Measurements from ENCODE around the gene TECPR1.

The TECPR1 gene

DNA sequence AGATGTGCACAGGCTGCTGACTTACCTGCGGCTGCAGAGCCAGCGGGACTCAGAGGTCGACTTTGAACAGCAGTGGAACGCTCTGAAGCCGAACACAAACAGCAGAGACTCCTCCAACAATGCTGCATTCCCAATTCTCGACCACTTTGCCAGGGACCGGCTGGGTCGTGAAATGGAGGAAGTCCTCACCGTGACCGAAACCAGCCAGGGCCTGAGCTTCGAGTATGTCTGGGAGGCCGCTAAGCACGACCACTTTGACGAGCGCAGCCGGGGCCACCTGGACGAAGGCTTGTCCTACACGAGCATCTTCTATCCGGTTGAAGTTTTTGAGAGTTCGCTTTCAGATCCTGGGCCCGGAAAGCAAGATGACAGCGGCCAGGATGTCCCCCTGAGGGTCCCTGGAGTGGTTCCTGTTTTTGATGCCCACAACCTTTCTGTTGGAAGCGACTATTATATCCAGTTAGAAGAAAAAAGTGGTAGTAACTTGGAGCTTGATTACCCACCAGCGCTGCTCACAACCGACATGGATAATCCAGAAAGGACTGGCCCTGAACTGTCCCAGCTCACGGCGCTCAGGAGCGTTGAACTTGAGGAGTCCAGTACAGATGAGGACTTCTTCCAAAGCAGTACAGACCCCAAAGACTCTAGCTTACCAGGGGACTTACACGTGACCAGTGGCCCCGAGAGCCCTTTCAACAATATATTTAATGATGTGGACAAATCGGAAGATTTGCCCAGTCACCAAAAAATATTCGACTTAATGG lies 60.2 kb downstream of the TECPR1 start:
- no peak for DNase-seq (ENCODE audit: low read depth in 1 of 2, low spot score in 1 of 2)
- H3K27ac ChIP-seq (replicated peaks) = no peak overlapping the region
- H3K4me3 ChIP-seq (replicated peaks; ENCODE audit: insufficient read depth, low read length) = no peak overlapping the region
- no peaks in the 10 kb centered on the region for H3K27me3 ChIP-seq (ENCODE audit: insufficient read depth, poor library complexity, severe bottlenecking)
- TF ChIP-seq SPI1 (IDR thresholded peaks at IDR 0.05; ENCODE audit: borderline replicate concordance, low read depth) (no peak), GABPA (IDR thresholded peaks at IDR 0.05; ENCODE audit: low read depth) (no peak), POLR2AphosphoS5 (IDR thresholded peaks at IDR 0.05; ENCODE audit: low read depth) (no peak)
- TF ChIP-seq, protein P1, sequence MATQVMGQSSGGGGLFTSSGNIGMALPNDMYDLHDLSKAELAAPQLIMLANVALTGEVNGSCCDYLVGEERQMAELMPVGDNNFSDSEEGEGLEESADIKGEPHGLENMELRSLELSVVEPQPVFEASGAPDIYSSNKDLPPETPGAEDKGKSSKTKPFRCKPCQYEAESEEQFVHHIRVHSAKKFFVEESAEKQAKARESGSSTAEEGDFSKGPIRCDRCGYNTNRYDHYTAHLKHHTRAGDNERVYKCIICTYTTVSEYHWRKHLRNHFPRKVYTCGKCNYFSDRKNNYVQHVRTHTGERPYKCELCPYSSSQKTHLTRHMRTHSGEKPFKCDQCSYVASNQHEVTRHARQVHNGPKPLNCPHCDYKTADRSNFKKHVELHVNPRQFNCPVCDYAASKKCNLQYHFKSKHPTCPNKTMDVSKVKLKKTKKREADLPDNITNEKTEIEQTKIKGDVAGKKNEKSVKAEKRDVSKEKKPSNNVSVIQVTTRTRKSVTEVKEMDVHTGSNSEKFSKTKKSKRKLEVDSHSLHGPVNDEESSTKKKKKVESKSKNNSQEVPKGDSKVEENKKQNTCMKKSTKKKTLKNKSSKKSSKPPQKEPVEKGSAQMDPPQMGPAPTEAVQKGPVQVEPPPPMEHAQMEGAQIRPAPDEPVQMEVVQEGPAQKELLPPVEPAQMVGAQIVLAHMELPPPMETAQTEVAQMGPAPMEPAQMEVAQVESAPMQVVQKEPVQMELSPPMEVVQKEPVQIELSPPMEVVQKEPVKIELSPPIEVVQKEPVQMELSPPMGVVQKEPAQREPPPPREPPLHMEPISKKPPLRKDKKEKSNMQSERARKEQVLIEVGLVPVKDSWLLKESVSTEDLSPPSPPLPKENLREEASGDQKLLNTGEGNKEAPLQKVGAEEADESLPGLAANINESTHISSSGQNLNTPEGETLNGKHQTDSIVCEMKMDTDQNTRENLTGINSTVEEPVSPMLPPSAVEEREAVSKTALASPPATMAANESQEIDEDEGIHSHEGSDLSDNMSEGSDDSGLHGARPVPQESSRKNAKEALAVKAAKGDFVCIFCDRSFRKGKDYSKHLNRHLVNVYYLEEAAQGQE (IDR thresholded peaks at IDR 0.05; ENCODE audit: insufficient replicate concordance, low read depth) = no peak
- TF ChIP-seq, protein P2, sequence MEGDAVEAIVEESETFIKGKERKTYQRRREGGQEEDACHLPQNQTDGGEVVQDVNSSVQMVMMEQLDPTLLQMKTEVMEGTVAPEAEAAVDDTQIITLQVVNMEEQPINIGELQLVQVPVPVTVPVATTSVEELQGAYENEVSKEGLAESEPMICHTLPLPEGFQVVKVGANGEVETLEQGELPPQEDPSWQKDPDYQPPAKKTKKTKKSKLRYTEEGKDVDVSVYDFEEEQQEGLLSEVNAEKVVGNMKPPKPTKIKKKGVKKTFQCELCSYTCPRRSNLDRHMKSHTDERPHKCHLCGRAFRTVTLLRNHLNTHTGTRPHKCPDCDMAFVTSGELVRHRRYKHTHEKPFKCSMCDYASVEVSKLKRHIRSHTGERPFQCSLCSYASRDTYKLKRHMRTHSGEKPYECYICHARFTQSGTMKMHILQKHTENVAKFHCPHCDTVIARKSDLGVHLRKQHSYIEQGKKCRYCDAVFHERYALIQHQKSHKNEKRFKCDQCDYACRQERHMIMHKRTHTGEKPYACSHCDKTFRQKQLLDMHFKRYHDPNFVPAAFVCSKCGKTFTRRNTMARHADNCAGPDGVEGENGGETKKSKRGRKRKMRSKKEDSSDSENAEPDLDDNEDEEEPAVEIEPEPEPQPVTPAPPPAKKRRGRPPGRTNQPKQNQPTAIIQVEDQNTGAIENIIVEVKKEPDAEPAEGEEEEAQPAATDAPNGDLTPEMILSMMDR (IDR thresholded peaks at IDR 0.05; ENCODE audit: insufficient read depth, low read length) = no peak

DNA sequence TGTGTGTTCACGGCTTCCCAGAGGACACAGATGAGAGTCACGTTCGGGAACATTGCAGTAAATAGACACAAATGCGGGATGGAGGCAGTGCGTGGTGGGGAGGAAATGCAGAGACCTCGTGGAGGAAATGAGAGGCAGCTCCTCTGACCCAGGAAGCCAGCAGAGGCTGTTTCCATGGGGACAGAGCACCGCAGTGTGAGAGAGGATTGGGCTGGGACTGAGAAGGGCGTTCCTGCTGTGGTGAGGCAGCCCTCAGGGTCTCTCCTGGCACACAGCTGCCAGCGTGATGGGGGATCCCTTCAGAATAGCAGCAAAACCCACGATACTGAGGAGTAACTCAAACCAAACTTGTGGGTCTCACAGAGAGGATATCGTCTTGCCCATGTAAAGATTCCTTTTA lies 62.5 kb downstream of the TECPR1 start:
- Histone ChIP-seq H3K4me3 (replicated peaks; ENCODE audit: insufficient read depth, low read length) (no peak overlapping the region), H3K27ac (replicated peaks) (no peak overlapping the region), H3K27me3 (ENCODE audit: insufficient read depth, poor library complexity, severe bottlenecking) (no peaks in the 10 kb centered on the region)
- no peak for DNase-seq (ENCODE audit: low read depth in 1 of 2, low spot score in 1 of 2)
- no peak for TF ChIP-seq GABPA (IDR thresholded peaks at IDR 0.05; ENCODE audit: low read depth)
- TF ChIP-seq, protein P1 (IDR thresholded peaks at IDR 0.05; ENCODE audit: insufficient replicate concordance, low read depth) = no peak

DNA sequence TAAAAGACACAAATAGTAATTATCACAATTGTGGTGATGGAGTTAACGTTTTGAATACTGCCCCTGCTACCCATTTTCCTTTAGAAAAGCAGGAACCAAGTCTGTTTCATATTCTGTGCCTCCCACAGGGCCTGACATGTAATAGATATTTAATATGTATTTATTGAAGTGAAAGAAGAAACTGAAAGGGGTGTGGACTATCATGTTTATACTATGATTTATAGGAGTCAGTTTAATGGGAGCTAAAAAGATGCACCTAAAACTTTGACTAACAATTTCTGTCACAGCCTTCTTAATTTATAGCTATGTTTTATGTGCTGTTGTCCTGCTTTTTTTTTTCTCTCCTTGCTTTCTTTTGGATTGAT lies 64.9 kb downstream of the TECPR1 start:
- no peak for DNase-seq (ENCODE audit: low read depth in 1 of 2, low spot score in 1 of 2)
- TF ChIP-seq, protein P1 (IDR thresholded peaks at IDR 0.05; ENCODE audit: insufficient replicate concordance, low read depth) = no peak
- TF ChIP-seq, protein P2 (IDR thresholded peaks at IDR 0.05; ENCODE audit: insufficient read depth, low read length) = no peak
- TF ChIP-seq POLR2AphosphoS5 (IDR thresholded peaks at IDR 0.05; ENCODE audit: low read depth) (no peak), GABPA (IDR thresholded peaks at IDR 0.05; ENCODE audit: low read depth) (no peak), SPI1 (IDR thresholded peaks at IDR 0.05; ENCODE audit: borderline replicate concordance, low read depth) (no peak)
- Histone ChIP-seq H3K27me3 (ENCODE audit: insufficient read depth, poor library complexity, severe bottlenecking) (no peaks in the 10 kb centered on the region), H3K27ac (replicated peaks) (no peak overlapping the region), H3K4me3 (replicated peaks; ENCODE audit: insufficient read depth, low read length) (no peak overlapping the region)
